Activated naive CD8-positive, alpha-beta T cell treated with anti-CD3 and anti-CD28 coated beads, Interleukin-2, amount 10 ng/mL, durations not matched to agents 7 days and 5 days (primary cell): ENCODE measurements around the gene MAMDC2. TPM values are rescaled to one million over a fixed set of nuclear protein-coding genes. Genes with fewer than 3 reads are reported as not detected.

ENCODE experiments used
- ATAC-seq: fragments of 150-1000 bp; cut with Tn5 transposase; one replicate; pipeline ENCODE4 v1.10.0; 2021; ENCODE audit warnings: low read depth, moderate library complexity
- POLR2A ChIA-PET: fragments of 350-600 bp; sonication (Branson Sonifier 250); formaldehyde crosslinking; loops from one replicate; lab custom pipeline; 2021; ENCODE audit warnings: antibody characterized with exemption; lab: Charles Lee
- DNase-seq: peaks from one replicate; pipeline ENCODE4 v3.0.0; 2021
- H3K27ac Mint-ChIP-seq: one replicate; pipeline ENCODE4 v1.8.0; 2022; ENCODE audit warnings: mild to moderate bottlenecking, mixed read lengths
- H3K27me3 Mint-ChIP-seq: one replicate; pipeline ENCODE4 v1.8.0; 2022; ENCODE audit warnings: mild to moderate bottlenecking, moderate library complexity, mixed read lengths
- H3K36me3 Mint-ChIP-seq: one replicate; pipeline ENCODE4 v1.8.0; 2021; ENCODE audit warnings: mild to moderate bottlenecking, mixed read lengths
- H3K4me1 Mint-ChIP-seq: one replicate; pipeline ENCODE4 v1.8.0; 2021; ENCODE audit warnings: mixed read lengths
- H3K4me3 Mint-ChIP-seq: one replicate; pipeline ENCODE4 v1.8.0; 2022; ENCODE audit warnings: mild to moderate bottlenecking, moderate library complexity, mixed read lengths
- H3K9me3 Mint-ChIP-seq: one replicate; pipeline ENCODE4 v1.8.0; 2021; ENCODE audit warnings: mixed read lengths
- total RNA-seq, 2 experiments: library from RNA; stranded (reverse); gene quantifications; one replicate each; pipeline ENCODE4 v1.2.3, GENCODE V29; 2021

MAMDC2 gene
- total RNA-seq, 2 experiments from 2014 or later, result 0.08 TPM; not detected in 1

- H3K36me3 Mint-ChIP-seq, result no peaks in the 10 kb centered on the region
- no peak overlapping the region for H3K27ac Mint-ChIP-seq
- peaks cover 2% of the 10 kb centered on the region for H3K4me1 Mint-ChIP-seq
- H3K9me3 Mint-ChIP-seq, result peaks cover 3% of the 10 kb centered on the region
- H3K27me3 Mint-ChIP-seq, result no peaks in the 10 kb centered on the region
- POLR2A ChIA-PET, result no interaction called here
- DNase-seq, result no peak
- no peak overlapping the region for H3K4me3 Mint-ChIP-seq
- no peak for ATAC-seq
These were observed 206.6 kb downstream of the MAMDC2 start for GRCh38 chr9:70250221-70250620.

- POLR2A ChIA-PET, result no interaction called here
- Mint-ChIP-seq H3K4me3 (no peak overlapping the region), H3K4me1 (peaks cover 26% of the 10 kb centered on the region), H3K9me3 (no peaks in the 10 kb centered on the region), H3K36me3 (peaks cover 7% of the 10 kb centered on the region), H3K27ac (no peak overlapping the region), H3K27me3 (no peaks in the 10 kb centered on the region)
- DNase-seq (no peak), ATAC-seq (no peak)
These were observed 211.8 kb downstream of the MAMDC2 start for GRCh38 chr9:70255486-70255885.

DNA sequence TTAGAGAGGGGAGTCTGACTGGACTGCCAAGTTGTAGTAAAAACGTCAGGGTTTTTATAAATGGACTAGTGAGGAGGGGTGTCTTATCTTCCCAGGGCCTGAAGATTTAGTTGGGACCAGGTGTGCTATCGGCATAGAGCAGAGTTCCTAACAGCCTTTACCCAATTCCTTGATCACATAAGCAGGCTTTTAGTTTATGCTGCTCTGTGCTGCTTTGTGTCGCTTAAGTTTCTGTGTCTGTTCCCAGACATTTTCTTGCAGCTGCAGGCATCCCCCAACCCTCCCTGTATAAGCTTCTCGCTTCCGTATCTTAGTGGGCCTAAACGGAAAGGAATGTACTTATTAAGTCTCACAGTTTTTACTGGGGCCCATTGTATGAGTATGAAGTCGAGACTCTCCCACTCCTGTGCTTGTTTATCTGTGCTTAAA, 212.5 kb downstream of the MAMDC2 start:
- no peak overlapping the region for H3K4me3 Mint-ChIP-seq
- DNase-seq, result no peak
- no peak overlapping the region for H3K27ac Mint-ChIP-seq
- peaks cover 31% of the 10 kb centered on the region for H3K4me1 Mint-ChIP-seq
- peaks cover 12% of the 10 kb centered on the region for H3K36me3 Mint-ChIP-seq
- no peaks in the 10 kb centered on the region for H3K27me3 Mint-ChIP-seq
- POLR2A ChIA-PET, result no interaction called here
- no peak for ATAC-seq
- H3K9me3 Mint-ChIP-seq, result no peaks in the 10 kb centered on the region

- ATAC-seq, result no peak
- peak overlapping the region; percentile 20 for H3K27ac Mint-ChIP-seq
- DNase-seq, result no peak
- POLR2A ChIA-PET, result interaction anchor here (0.6 to 2.9 kb wide), 2 partner anchors 162 to 408 kb away, joined by 3 to 23 read pairs; no protein-coding TSS in a partner anchor
- peaks cover 44% of the 10 kb centered on the region for H3K4me1 Mint-ChIP-seq
- peak overlapping the region; percentile 95 for H3K4me3 Mint-ChIP-seq
- H3K36me3 Mint-ChIP-seq, result peaks cover 26% of the 10 kb centered on the region
- H3K9me3 Mint-ChIP-seq, result no peaks in the 10 kb centered on the region
- H3K27me3 Mint-ChIP-seq, result no peaks in the 10 kb centered on the region
These were observed 213.9 kb downstream of the MAMDC2 start for GRCh38 chr9:70257502-70257901.

GRCh38 chr9:70257991-70258691, 214.5 kb downstream of the MAMDC2 start:
- H3K36me3 Mint-ChIP-seq, result peaks cover 28% of the 10 kb centered on the region
- H3K9me3 Mint-ChIP-seq, result no peaks in the 10 kb centered on the region
- H3K27ac Mint-ChIP-seq, result peak overlapping the region; percentile 94
- peaks cover 46% of the 10 kb centered on the region for H3K4me1 Mint-ChIP-seq
- peak; percentile 60 for ATAC-seq
- POLR2A ChIA-PET, result interaction anchor here (0.6 to 2.9 kb wide), 3 partner anchors 127 to 407 kb away, joined by 3 to 23 read pairs (median 3); no protein-coding TSS in a partner anchor
- H3K4me3 Mint-ChIP-seq, result peak overlapping the region; percentile 95
- no peaks in the 10 kb centered on the region for H3K27me3 Mint-ChIP-seq
- DNase-seq, result peak; percentile 71

DNA sequence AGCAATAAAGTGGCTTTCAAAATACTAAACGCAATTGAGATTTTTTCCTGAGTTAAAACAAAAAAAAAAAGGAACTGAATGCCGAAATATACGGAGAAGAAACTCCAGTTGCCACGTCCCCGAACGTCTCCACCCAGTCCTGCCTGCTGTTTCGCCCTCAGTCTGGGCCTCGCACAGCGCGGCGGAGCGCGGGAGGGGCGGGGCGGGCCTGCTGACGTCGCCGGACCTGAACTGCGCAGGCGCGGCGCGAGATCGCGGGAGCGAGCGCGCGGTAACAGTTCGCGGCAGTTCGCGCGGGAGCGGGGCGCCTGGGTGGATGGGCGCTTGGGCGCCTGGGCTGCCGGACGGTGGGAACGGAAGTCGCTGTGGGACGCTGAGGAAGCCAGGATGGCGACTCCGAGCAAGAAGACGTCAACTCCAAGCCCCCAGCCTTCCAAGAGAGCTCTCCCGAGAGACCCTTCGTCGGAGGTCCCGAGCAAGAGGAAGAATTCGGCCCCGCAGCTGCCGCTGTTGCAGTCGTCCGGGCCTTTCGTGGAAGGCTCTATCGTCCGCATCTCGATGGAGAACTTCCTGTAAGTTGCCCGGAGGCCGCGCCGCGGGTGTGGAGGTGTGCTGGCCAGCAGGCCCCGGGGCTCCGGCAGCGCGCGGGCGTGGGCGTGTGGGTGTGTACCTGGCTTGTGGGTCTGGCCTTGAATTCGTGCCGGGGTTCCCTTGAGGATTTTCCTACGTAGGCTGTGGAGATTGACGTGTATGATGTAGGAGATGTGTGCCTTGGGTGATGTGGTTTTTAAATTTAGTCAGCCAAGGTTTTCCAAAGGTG, 215.3 kb downstream of the MAMDC2 start, which contains the start of gene SMC5:
SMC5 (plus strand) TSS at position 287 of the 820 bp plus-strand sequence; CDS start at position 388, 101 bp downstream.
- peak; percentile 96 for DNase-seq
- ATAC-seq, result peak; percentile 92
- POLR2A ChIA-PET, result interaction anchor here (0.7 to 2.9 kb wide), 2 partner anchors 126 to 161 kb away, joined by 3 to 23 read pairs; no protein-coding TSS in a partner anchor
- Mint-ChIP-seq H3K4me3 (peak within 1 kb of the TSS; percentile 95), H3K9me3 (no peaks in the 10 kb centered on the region), H3K36me3 (peaks cover 28% of the 10 kb centered on the region), H3K27me3 (no peaks in the 10 kb centered on the region), H3K4me1 (peaks cover 46% of the 10 kb centered on the region), H3K27ac (peak within 1 kb of the TSS; percentile 94)

DNA sequence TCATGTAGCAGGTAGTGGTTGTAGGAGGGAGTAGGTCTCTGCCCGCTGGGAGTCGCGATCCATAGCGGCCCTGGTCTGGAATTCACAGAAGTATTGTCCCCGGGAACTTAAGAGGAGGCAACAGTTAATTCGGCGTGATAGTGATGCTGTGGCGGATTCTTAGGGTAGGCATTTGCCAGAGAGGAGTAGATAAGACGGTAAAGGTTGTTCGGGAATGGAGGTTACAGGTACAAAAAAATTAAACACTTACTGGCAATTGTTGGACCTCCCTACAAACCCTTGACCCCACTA, 215.8 kb downstream of the MAMDC2 start:
- peaks cover 48% of the 10 kb centered on the region for H3K4me1 Mint-ChIP-seq
- POLR2A ChIA-PET, result interaction anchor here (0.9 to 2.9 kb wide), 3 partner anchors 9 to 160 kb away, joined by 3 to 23 read pairs (median 7); no protein-coding TSS in a partner anchor

DNA sequence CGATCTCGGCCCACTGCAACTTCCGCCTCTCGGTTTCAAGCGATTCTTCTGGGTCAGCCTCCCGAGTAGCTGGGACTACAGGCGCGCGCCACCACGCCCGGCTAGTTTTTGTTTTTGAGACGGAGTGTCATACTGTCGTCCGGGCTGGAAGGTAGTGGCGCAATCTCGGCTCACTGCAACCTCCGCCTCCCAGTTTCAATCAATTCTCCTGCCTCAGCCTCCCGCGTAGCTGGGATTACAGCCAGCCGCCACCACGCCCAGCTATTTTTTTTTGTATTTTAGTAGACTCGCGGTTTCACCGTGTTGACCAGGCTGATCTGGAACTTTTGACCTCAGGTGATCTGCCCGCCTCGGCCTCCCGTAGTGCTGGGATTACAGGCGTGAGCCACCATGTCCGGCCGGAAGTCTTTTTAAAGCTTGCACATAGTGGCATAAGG, 216.4 kb downstream of the MAMDC2 start:
- no peak for ATAC-seq
- Mint-ChIP-seq H3K4me3 (peak overlapping the region; percentile 95), H3K4me1 (peaks cover 50% of the 10 kb centered on the region), H3K27ac (peak overlapping the region; percentile 59), H3K9me3 (no peaks in the 10 kb centered on the region), H3K27me3 (no peaks in the 10 kb centered on the region), H3K36me3 (peaks cover 33% of the 10 kb centered on the region)
- POLR2A ChIA-PET, result interaction anchor here (0.5 to 1.2 kb wide), 3 partner anchors 8 to 159 kb away, joined by 3 to 7 read pairs (median 4); no protein-coding TSS in a partner anchor
- no peak for DNase-seq

More for the DNA sequence above, 215.8 kb downstream of the MAMDC2 start:
- H3K9me3 Mint-ChIP-seq, result no peaks in the 10 kb centered on the region
- H3K27ac Mint-ChIP-seq, result peak overlapping the region; percentile 94
- peaks cover 28% of the 10 kb centered on the region for H3K36me3 Mint-ChIP-seq
- H3K4me3 Mint-ChIP-seq, result peak overlapping the region; percentile 95
- ATAC-seq (no peak), DNase-seq (no peak)
- no peaks in the 10 kb centered on the region for H3K27me3 Mint-ChIP-seq

- ATAC-seq, result no peak
- no peaks in the 10 kb centered on the region for H3K27me3 Mint-ChIP-seq
- H3K27ac Mint-ChIP-seq, result peak overlapping the region; percentile 59
- H3K36me3 Mint-ChIP-seq, result peaks cover 38% of the 10 kb centered on the region
- no peaks in the 10 kb centered on the region for H3K9me3 Mint-ChIP-seq
- no peak for DNase-seq
- H3K4me1 Mint-ChIP-seq, result peaks cover 46% of the 10 kb centered on the region
- peak overlapping the region; percentile 95 for H3K4me3 Mint-ChIP-seq
- POLR2A ChIA-PET, result interaction anchor here (0.5 to 1.2 kb wide), 2 partner anchors 26 to 158 kb away, joined by 3 to 4 read pairs; no protein-coding TSS in a partner anchor
These were observed 217.0 kb downstream of the MAMDC2 start for GRCh38 chr9:70260606-70261005.

DNA sequence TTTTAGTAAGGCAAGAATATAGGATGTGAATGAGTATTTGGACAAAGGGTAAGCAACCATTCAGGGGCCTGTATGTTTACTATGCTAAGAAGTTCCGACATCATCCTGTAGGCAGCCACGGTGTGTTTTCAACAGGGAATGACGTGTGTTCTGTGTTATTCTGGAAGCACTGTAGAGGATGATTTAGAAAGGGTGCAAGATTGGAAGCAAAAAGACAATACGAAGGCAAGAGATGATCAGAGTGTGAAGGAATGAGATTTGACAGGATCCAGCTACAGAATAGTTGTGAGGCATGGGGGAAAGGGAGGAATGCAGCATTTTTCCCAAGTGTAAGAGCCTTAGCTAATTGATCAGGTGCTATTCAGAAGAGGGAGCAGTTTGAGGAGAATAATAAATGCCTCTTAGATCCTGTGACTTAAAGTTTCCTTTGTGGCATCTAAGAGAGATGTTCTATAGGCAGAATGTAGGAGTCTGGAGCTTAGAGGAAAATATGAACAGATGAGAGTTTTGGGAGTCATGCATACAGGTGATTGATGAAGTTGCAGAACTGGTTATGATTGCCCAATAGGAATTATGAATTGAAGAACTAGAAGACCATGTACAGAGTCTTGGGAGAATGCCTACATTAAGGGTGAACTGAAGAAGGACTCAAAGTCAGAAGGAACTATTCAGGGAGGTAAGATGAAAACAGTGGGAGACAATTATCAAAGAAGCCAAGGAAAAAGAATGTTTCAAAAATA, 217.7 kb downstream of the MAMDC2 start:
- ATAC-seq (no peak), DNase-seq (no peak)
- Mint-ChIP-seq H3K4me3 (peak overlapping the region; percentile 95), H3K36me3 (peaks cover 38% of the 10 kb centered on the region), H3K9me3 (no peaks in the 10 kb centered on the region), H3K27ac (peak overlapping the region; percentile 33), H3K27me3 (no peaks in the 10 kb centered on the region), H3K4me1 (peaks cover 44% of the 10 kb centered on the region)
- POLR2A ChIA-PET, result interaction anchor here (0.7 kb wide), 1 partner anchor 31 kb away, joined by 3 read pairs; no protein-coding TSS in a partner anchor

DNA sequence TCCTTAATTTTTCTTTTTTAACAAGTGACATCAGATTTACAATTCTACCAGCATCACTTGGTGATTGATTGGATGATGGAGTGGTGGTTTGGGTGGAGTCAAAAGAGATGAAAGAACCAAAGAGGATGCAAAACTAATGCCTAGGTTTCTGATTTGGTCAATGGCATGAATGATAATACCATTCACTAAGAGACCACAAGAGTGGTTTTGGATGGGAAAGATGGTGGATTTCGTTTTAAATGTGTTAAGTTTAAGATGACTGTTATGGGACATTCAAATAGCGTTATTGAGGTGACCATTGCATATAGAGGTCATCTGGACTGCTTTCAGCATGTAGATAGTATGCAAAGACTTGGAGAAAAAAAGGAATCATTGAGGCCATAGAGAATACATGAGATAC, 218.7 kb downstream of the MAMDC2 start:
- Mint-ChIP-seq H3K4me3 (peak overlapping the region; percentile 11), H3K4me1 (peaks cover 44% of the 10 kb centered on the region), H3K27ac (no peak overlapping the region), H3K9me3 (no peaks in the 10 kb centered on the region), H3K27me3 (no peaks in the 10 kb centered on the region), H3K36me3 (peaks cover 40% of the 10 kb centered on the region)
- DNase-seq (no peak), ATAC-seq (no peak)
- POLR2A ChIA-PET, result interaction anchor here (0.7 kb wide), 1 partner anchor 30 kb away, joined by 3 read pairs; no protein-coding TSS in a partner anchor

GRCh38 chr9:70262948-70263347, 219.3 kb downstream of the MAMDC2 start:
- H3K36me3 Mint-ChIP-seq, result peaks cover 44% of the 10 kb centered on the region
- DNase-seq (no peak), ATAC-seq (no peak)
- H3K27me3 Mint-ChIP-seq, result no peaks in the 10 kb centered on the region
- no peak overlapping the region for H3K27ac Mint-ChIP-seq
- H3K4me3 Mint-ChIP-seq, result peak overlapping the region; percentile 11
- peaks cover 40% of the 10 kb centered on the region for H3K4me1 Mint-ChIP-seq
- H3K9me3 Mint-ChIP-seq, result no peaks in the 10 kb centered on the region
- POLR2A ChIA-PET, result no interaction called here
